HG03064 (cell line): ENCODE data around the gene LRRC58.

Experiments used
- ATAC-seq: cut with Tn5 transposase; IDR thresholded peaks from one replicate; pipeline ENCODE4 v1.9.1; 2021; ENCODE audit warnings: low read depth; ENCODE audit not compliant: unreplicated experiment

Gene LRRC58

GRCh38 chr3:120281261-120281660 is 67.9 kb downstream of the LRRC58 start:
- ATAC-seq, result no peak

DNA sequence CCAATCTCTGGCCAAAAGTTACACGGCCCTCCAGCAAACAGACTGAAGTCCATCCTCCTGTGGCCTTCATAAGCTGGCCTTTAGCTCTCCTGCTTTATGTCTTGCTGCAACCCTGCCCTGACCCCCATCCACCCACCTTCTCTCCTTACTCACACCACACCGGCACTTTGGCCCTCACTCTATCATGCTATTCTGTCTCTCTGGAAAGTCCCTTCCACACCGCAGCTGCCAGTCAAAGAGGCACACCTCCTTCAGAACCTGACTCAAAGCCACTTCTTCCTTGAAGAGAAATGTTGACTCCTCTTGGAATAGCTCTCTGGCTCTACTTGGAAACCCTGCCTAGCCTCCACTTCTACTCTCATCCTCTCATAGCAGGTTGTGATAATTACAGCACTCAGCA is 68.6 kb downstream of the LRRC58 start:
- no peak for ATAC-seq

GRCh38 chr3:120280026-120280425 is 69.1 kb downstream of the LRRC58 start:
- ATAC-seq, result no peak

- ATAC-seq, result no peak
These were observed 72.4 kb downstream of the LRRC58 start for GRCh38 chr3:120276767-120277166.

DNA sequence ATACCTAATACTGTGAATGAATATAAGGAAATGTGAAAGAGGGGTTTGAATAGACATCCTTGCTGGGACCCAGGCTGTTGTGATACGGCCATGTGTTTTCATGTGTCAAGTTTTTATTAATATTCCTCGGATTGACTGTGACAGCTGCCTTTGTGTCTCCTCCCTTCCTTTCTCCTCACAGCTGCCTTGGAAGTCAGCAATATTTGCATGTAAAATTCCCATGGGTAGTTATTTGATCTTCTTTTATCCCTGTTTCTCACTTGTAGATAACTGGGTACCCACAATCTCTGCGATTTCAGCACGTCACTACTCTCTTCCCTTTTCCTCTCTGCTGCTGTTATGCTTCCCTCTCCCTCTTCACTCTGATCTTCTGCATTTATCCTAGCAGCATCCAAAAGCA is 73.5 kb downstream of the LRRC58 start:
- no peak for ATAC-seq

DNA sequence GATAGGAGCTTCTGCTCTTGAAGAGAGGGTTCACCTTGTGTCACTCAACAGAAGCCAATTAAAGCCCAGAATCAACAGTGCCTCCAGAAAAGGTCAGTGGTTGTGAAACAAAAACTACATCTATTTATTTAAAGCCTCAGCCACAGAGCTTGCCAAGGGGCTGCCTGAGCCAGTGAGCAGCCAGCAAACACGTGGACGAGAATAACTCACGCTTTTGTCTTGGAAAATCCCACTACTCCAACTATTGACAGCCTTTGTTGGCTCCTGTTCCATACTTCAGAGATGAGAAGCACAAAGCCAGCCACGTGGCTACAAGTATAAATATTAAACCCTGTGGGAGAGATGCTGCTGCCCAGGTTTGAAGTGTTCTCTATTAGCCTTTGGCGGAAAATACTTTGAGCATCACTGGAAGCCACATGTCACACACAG is 74.4 kb downstream of the LRRC58 start:
- ATAC-seq, result no peak
